ENCODE results near the gene WDR83.
A peak's percentile ranks its signal among the peaks of the same experiment; 100 is the strongest.

WDR83 gene

DNA sequence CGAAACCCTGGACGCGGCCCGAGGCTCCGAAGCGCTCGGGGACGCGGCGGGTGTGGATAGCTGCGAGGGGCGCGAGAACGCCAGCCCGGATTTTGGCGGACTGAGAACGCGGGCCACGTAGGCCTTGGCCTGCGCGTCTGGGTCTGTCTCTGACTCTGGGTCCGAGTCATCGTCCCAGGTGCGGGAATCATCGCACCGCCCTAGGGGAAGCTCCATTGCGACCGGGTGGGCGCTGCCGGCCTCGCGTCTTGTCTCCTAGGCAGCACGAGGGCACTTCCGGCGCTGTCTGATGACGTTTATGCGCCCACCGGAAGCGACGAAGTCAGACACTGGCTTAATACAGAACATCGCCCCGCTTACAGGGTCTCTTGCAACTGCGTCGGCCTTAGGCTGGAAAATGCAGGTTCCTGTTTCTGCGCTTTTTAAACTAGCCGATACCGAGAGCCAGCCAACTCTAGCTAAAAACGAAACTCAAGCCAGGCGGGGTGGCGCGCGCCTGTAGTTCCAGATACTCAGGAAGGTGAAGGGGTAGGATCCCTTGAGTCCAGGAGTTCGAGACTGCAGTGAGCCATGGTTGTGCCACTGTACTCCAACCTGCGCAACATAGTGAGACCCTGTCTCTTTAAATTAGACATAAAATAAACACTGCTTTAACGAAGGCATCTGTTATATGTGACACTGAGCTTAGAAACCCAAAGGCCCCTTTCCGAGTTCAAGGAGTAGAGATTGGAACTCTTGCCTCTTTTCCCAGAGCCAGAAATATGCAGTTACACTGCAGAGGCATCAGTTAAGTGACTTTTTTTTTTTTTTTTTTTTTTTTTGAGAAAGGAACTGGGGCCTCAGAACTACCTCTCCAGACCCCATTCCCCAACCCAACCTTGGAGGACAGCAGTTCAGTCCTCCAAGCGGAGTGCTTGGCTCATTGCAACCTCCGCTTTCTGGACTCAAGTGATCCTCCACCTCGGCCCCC is 30.0 kb downstream of the WDR83 start, which contains the start of gene FBXW9 (continued):
- TF ChIP-seq ZNF274 (IDR thresholded peaks at IDR 0.05; ENCODE audit: low read length), result no peak
- no peak for TF ChIP-seq ZNF274 (tag by site-specific recombination; IDR thresholded peaks at IDR 0.05; ENCODE audit: borderline replicate concordance)
- no peak for TF ChIP-seq ZNF302 (tag by site-specific recombination; IDR thresholded peaks at IDR 0.05; ENCODE audit: low read depth)
- TF ChIP-seq ZNF529 (tag by site-specific recombination; IDR thresholded peaks at IDR 0.05; ENCODE audit: insufficient replicate concordance), result no peak
- no peak for TF ChIP-seq ZFP41 (tag by site-specific recombination; IDR thresholded peaks at IDR 0.05; ENCODE audit: borderline replicate concordance)
- peak; percentile 61; the same call in 1 of the 2 replicates for TF ChIP-seq ZNF24 (tag by site-specific recombination; IDR thresholded peaks at IDR 0.05)
- no peak for TF ChIP-seq ZNF621 (tag by site-specific recombination; IDR thresholded peaks at IDR 0.05)
- TF ChIP-seq, protein P1, sequence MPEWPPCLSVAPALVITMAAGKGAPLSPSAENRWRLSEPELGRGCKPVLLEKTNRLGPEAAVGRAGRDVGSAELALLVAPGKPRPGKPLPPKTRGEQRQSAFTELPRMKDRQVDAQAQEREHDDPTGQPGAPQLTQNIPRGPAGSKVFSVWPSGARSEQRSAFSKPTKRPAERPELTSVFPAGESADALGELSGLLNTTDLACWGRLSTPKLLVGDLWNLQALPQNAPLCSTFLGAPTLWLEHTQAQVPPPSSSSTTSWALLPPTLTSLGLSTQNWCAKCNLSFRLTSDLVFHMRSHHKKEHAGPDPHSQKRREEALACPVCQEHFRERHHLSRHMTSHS (tag by site-specific recombination; IDR thresholded peaks at IDR 0.05), result no peak
- TF ChIP-seq, protein P2, sequence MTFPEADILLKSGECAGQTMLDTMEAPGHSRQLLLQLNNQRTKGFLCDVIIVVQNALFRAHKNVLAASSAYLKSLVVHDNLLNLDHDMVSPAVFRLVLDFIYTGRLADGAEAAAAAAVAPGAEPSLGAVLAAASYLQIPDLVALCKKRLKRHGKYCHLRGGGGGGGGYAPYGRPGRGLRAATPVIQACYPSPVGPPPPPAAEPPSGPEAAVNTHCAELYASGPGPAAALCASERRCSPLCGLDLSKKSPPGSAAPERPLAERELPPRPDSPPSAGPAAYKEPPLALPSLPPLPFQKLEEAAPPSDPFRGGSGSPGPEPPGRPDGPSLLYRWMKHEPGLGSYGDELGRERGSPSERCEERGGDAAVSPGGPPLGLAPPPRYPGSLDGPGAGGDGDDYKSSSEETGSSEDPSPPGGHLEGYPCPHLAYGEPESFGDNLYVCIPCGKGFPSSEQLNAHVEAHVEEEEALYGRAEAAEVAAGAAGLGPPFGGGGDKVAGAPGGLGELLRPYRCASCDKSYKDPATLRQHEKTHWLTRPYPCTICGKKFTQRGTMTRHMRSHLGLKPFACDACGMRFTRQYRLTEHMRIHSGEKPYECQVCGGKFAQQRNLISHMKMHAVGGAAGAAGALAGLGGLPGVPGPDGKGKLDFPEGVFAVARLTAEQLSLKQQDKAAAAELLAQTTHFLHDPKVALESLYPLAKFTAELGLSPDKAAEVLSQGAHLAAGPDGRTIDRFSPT (tag by site-specific recombination; IDR thresholded peaks at IDR 0.05), result no peak
- TF ChIP-seq KLF10 (tag by site-specific recombination; IDR thresholded peaks at IDR 0.05), result peak; percentile 79; the same call in 1 of the 2 replicates
- TF ChIP-seq, protein P3, sequence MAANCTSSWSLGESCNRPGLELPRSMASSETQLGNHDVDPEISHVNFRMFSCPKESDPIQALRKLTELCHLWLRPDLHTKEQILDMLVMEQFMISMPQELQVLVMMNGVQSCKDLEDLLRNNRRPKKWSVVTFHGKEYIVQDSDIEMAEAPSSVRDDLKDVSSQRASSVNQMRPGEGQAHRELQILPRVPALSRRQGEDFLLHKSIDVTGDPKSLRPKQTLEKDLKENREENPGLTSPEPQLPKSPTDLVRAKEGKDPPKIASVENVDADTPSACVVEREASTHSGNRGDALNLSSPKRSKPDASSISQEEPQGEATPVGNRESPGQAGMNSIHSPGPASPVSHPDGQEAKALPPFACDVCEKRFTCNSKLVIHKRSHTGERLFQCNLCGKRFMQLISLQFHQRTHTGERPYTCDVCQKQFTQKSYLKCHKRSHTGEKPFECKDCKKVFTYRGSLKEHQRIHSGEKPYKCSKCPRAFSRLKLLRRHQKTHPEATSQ (tag by site-specific recombination; IDR thresholded peaks at IDR 0.05), result no peak
- TF ChIP-seq, protein P4, sequence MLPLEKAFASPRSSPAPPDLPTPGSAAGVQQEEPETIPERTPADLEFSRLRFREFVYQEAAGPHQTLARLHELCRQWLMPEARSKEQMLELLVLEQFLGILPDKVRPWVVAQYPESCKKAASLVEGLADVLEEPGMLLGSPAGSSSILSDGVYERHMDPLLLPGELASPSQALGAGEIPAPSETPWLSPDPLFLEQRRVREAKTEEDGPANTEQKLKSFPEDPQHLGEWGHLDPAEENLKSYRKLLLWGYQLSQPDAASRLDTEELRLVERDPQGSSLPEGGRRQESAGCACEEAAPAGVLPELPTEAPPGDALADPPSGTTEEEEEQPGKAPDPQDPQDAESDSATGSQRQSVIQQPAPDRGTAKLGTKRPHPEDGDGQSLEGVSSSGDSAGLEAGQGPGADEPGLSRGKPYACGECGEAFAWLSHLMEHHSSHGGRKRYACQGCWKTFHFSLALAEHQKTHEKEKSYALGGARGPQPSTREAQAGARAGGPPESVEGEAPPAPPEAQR (tag by site-specific recombination; IDR thresholded peaks at IDR 0.05), result no peak
- no peak for TF ChIP-seq TRIM28 (IDR thresholded peaks at IDR 0.05; ENCODE audit: borderline replicate concordance, low read length)
- TF ChIP-seq, protein P5, sequence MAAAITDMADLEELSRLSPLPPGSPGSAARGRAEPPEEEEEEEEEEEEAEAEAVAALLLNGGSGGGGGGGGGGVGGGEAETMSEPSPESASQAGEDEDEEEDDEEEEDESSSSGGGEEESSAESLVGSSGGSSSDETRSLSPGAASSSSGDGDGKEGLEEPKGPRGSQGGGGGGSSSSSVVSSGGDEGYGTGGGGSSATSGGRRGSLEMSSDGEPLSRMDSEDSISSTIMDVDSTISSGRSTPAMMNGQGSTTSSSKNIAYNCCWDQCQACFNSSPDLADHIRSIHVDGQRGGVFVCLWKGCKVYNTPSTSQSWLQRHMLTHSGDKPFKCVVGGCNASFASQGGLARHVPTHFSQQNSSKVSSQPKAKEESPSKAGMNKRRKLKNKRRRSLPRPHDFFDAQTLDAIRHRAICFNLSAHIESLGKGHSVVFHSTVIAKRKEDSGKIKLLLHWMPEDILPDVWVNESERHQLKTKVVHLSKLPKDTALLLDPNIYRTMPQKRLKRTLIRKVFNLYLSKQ (tag by site-specific recombination; IDR thresholded peaks at IDR 0.05; ENCODE audit: borderline replicate concordance), result no peak
- TF ChIP-seq ZBTB17 (tag by site-specific recombination; IDR thresholded peaks at IDR 0.05), result peak; percentile 95
- TF ChIP-seq, protein P6, sequence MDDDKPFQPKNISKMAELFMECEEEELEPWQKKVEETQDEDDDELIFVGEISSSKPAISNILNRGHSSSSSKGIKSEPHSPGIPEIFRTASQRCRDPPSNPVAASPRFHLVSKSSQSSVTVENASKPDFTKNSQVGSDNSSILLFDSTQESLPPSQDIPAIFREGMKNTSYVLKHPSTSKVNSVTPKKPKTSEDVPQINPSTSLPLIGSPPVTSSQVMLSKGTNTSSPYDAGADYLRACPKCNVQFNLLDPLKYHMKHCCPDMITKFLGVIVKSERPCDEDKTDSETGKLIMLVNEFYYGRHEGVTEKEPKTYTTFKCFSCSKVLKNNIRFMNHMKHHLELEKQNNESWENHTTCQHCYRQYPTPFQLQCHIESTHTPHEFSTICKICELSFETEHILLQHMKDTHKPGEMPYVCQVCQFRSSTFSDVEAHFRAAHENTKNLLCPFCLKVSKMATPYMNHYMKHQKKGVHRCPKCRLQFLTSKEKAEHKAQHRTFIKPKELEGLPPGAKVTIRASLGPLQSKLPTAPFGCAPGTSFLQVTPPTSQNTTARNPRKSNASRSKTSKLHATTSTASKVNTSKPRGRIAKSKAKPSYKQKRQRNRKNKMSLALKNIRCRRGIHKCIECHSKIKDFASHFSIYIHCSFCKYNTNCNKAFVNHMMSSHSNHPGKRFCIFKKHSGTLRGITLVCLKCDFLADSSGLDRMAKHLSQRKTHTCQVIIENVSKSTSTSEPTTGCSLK (tag by site-specific recombination; IDR thresholded peaks at IDR 0.05), result no peak
- TF ChIP-seq KLF16 (tag by site-specific recombination; IDR thresholded peaks at IDR 0.05), result peak; percentile 88; the same call in 1 of the 2 replicates
- TF ChIP-seq, protein P7, sequence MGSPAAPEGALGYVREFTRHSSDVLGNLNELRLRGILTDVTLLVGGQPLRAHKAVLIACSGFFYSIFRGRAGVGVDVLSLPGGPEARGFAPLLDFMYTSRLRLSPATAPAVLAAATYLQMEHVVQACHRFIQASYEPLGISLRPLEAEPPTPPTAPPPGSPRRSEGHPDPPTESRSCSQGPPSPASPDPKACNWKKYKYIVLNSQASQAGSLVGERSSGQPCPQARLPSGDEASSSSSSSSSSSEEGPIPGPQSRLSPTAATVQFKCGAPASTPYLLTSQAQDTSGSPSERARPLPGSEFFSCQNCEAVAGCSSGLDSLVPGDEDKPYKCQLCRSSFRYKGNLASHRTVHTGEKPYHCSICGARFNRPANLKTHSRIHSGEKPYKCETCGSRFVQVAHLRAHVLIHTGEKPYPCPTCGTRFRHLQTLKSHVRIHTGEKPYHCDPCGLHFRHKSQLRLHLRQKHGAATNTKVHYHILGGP (tag by site-specific recombination; IDR thresholded peaks at IDR 0.05), result 0 out of 2 replicates have a peak, but pooled peaks have one; percentile 49
- TF ChIP-seq, protein P8, sequence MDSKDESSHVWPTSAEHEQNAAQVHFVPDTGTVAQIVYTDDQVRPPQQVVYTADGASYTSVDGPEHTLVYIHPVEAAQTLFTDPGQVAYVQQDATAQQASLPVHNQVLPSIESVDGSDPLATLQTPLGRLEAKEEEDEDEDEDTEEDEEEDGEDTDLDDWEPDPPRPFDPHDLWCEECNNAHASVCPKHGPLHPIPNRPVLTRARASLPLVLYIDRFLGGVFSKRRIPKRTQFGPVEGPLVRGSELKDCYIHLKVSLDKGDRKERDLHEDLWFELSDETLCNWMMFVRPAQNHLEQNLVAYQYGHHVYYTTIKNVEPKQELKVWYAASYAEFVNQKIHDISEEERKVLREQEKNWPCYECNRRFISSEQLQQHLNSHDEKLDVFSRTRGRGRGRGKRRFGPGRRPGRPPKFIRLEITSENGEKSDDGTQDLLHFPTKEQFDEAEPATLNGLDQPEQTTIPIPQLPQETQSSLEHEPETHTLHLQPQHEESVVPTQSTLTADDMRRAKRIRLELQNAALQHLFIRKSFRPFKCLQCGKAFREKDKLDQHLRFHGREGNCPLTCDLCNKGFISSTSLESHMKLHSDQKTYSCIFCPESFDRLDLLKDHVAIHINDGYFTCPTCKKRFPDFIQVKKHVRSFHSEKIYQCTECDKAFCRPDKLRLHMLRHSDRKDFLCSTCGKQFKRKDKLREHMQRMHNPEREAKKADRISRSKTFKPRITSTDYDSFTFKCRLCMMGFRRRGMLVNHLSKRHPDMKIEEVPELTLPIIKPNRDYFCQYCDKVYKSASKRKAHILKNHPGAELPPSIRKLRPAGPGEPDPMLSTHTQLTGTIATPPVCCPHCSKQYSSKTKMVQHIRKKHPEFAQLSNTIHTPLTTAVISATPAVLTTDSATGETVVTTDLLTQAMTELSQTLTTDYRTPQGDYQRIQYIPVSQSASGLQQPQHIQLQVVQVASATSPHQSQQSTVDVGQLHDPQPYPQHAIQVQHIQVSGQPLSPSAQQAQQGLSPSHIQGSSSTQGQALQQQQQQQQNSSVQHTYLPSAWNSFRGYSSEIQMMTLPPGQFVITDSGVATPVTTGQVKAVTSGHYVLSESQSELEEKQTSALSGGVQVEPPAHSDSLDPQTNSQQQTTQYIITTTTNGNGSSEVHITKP (tag by site-specific recombination; IDR thresholded peaks at IDR 0.05), result peak; percentile 59
- no peak for TF ChIP-seq ZNF138 (tag by site-specific recombination; IDR thresholded peaks at IDR 0.05; ENCODE audit: borderline replicate concordance)
- TF ChIP-seq HOXA7 (CRISPR knock-in tag; IDR thresholded peaks at IDR 0.05; ENCODE audit: borderline replicate concordance), result no peak
- no peak for TF ChIP-seq ZNF701 (tag by site-specific recombination; IDR thresholded peaks at IDR 0.05)
- TF ChIP-seq ZNF174 (tag by site-specific recombination; IDR thresholded peaks at IDR 0.05), result no peak

All from HEK293 (cell line).